HG03575 (cell line): ENCODE measurements around the gene REXO2.
A peak's percentile ranks its signal among the peaks of the same experiment; 100 is the strongest.

Source experiments
- ATAC-seq: cut with Tn5 transposase; IDR thresholded peaks from one replicate; pipeline ENCODE4 v1.9.1; 2021; ENCODE audit not compliant: unreplicated experiment, insufficient number of reproducible peaks, low FRiP score; ENCODE audit errors: extremely low read depth

Gene REXO2

GRCh38 chr11:114439229-114440120 is at the start of gene REXO2:
REXO2 (plus strand) TSS chr11:114439467; CDS start chr11:114439529, 62 bp downstream.
- ATAC-seq = peak; percentile 94

- ATAC-seq = no peak
Observed at GRCh38 chr11:114392735-114393667, 46.3 kb upstream of the REXO2 start.

GRCh38 chr11:114395736-114396135 is 43.5 kb upstream of the REXO2 start:
- ATAC-seq = no peak

GRCh38 chr11:114396916-114397315 is 42.4 kb upstream of the REXO2 start:
- ATAC-seq = no peak

- ATAC-seq = no peak
Observed at GRCh38 chr11:114397349-114397982, 41.8 kb upstream of the REXO2 start.

- ATAC-seq = no peak
Observed at GRCh38 chr11:114398303-114398920, 40.9 kb upstream of the REXO2 start.

- no peak for ATAC-seq
Observed at GRCh38 chr11:114399490-114400215, 39.6 kb upstream of the REXO2 start.

GRCh38 chr11:114400216-114400914 is 38.9 kb upstream of the REXO2 start, which contains the start of the genes C11orf71 and RBM7:
C11orf71 (minus strand) TSS chr11:114400511; CDS start chr11:114400331, 180 bp downstream.
RBM7 (plus strand) TSS chr11:114400666; CDS start chr11:114400672, 6 bp downstream.
- ATAC-seq = peak; percentile 86

GRCh38 chr11:114400915-114401223 is 38.4 kb upstream of the REXO2 start:
- peak; percentile 12 for ATAC-seq

GRCh38 chr11:114401311-114401710 is 38.0 kb upstream of the REXO2 start:
- ATAC-seq = no peak

GRCh38 chr11:114412946-114413345 is 26.3 kb upstream of the REXO2 start:
- no peak for ATAC-seq

- no peak for ATAC-seq
Observed at GRCh38 chr11:114413958-114414357, 25.3 kb upstream of the REXO2 start.

- ATAC-seq = no peak
Observed at GRCh38 chr11:114416441-114416961, 22.8 kb upstream of the REXO2 start.

GRCh38 chr11:114426280-114426679 is 13.0 kb upstream of the REXO2 start:
- no peak for ATAC-seq

- ATAC-seq = no peak
Observed at GRCh38 chr11:114430290-114430689, 9.0 kb upstream of the REXO2 start.

- ATAC-seq = no peak
Observed at GRCh38 chr11:114432893-114433292, 6.4 kb upstream of the REXO2 start.

GRCh38 chr11:114433376-114433775 is 5.9 kb upstream of the REXO2 start:
- no peak for ATAC-seq
